Mononuclear cell (primary cell): ENCODE data around the gene ST6GALNAC3. TPM values are rescaled to one million over a fixed set of nuclear protein-coding genes. Genes with fewer than 3 reads are reported as not detected.

Source experiments
- H3K27me3 ChIP-seq: 2 replicates; pipeline ENCODE4 v1.6.0; 2011; ENCODE audit warnings: low read length, control low read depth; ENCODE audit not compliant: insufficient read depth
- H3K4me1 ChIP-seq: 2 replicates; pipeline ENCODE4 v1.5.1; 2011; ENCODE audit warnings: mild to moderate bottlenecking, low read length, control low read depth; ENCODE audit not compliant: insufficient read depth
- H3K4me3 ChIP-seq: 2 replicates; pipeline ENCODE4 v1.5.1; 2011; ENCODE audit warnings: mild to moderate bottlenecking, low read length, moderate library complexity
- H3K9me3 ChIP-seq: 2 replicates; pipeline ENCODE4 v1.5.1; 2011; ENCODE audit warnings: low read depth, mild to moderate bottlenecking, control low read depth, low read length
- total RNA-seq: library from RNA; depleted of rRNA; stranded (reverse); fragments of >200 nt; gene quantifications from one replicate; pipeline ENCODE4 v1.2.3, GENCODE V29; 2012

ST6GALNAC3 gene
- total RNA-seq, 1 donor = 3.5 TPM

DNA sequence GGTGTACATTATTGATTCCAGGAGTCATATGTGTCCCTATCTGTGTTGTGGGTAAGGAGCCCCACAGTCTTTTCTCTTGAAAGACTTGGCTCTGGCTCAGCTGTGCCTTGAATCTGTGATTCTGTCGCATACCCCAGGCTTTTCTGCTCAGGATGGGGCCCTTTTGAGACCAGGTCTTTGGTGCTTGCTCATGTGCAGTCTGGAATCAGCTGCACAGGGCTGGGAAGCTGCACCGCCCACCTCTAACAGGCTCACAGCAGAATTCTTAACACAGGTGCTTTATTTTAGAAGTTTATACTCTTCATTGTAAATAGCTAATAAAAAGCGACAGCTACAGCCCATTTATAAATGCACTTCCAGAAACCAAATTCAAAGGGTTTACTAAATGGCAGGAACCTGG, 61.3 kb downstream of the ST6GALNAC3 start:
- Histone ChIP-seq H3K4me3 (no peak overlapping the region), H3K9me3 (no peaks in the 10 kb centered on the region), H3K27me3 (no peaks in the 10 kb centered on the region), H3K4me1 (no peaks in the 10 kb centered on the region)

DNA sequence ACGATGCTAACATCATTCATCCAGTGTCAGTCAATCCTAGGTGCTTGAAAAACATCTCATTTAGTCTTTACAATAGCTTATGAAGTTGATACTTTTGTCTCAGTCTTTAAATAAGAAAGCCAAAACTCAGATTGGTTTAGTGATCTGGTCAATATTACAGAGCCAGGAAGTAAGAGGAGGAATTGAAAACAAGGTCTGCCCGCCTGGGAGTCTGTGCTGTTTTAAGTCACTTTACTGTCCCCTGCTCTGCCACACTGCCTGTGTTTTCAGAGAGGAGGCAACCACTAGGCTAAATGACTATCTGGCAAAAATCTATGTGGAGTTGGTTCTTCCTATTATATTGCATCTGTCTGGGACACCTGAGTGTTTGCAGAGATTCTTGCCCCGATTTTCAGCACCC, 62.3 kb downstream of the ST6GALNAC3 start:
- H3K4me3 ChIP-seq = no peak overlapping the region
- H3K27me3 ChIP-seq = no peaks in the 10 kb centered on the region
- no peaks in the 10 kb centered on the region for H3K9me3 ChIP-seq

DNA sequence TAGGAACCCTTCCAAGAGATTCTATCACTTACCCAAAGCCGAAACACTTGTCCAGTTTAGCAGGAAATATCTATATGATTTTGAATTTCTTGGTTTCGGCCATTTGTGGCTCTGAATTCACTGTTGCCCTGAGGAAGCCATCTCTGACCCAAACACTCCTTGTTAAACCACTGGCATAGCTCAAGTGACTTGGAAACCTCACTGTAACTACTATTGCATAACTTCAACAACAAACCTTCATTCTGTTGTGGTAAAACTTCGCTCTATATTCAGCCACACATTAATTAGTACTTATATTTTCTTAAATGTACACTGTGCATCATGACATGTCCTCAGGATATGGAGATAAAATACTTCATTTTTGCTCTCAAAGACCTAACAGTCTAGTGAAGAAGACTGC, 63.2 kb downstream of the ST6GALNAC3 start:
- no peaks in the 10 kb centered on the region for H3K4me1 ChIP-seq
- H3K9me3 ChIP-seq = no peaks in the 10 kb centered on the region
- H3K4me3 ChIP-seq = no peak overlapping the region

More for the DNA sequence above, 62.3 kb downstream of the ST6GALNAC3 start:
- no peaks in the 10 kb centered on the region for H3K4me1 ChIP-seq

DNA sequence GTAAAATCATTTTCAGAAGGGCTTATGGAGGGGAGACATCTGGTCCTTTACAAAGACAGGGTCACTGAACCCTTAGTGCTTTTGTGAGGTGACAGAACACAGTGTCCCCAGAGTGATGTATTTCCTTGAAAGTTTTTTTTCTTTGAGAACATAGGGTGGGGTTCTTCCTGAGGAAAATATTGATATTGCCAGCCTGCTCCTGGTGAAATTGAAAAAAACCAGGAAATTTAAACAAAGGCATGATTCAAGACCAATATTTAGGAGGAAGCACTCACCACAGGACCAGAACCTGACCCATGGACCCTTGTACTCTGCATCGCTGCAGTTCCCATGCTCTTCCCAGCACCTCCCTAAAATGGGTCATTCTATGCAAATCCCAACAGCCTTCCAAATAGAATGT, 63.7 kb downstream of the ST6GALNAC3 start:
- Histone ChIP-seq H3K9me3 (no peaks in the 10 kb centered on the region), H3K4me3 (no peak overlapping the region), H3K27me3 (no peaks in the 10 kb centered on the region), H3K4me1 (no peaks in the 10 kb centered on the region)

More for the DNA sequence above, 63.2 kb downstream of the ST6GALNAC3 start:
- H3K27me3 ChIP-seq = no peaks in the 10 kb centered on the region

DNA sequence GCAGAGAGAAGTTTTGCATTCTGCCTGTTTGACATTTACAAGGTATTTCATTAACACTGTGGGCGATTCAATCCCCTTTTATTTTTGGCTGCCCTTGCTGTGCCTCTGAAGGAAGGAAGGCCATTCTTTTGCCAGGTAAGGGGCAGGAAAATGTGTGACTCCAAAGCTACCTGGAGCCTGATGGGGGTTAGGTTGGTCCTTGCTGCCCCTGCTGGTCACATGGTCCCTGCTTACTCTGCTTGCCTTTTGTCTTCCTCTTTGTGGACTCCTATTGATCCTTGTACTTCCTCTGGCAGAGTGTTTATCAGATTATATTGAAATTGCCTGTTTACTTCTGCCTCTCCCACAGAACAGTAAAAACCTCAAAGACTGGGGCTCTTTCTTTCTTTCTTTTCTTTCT, 65.7 kb downstream of the ST6GALNAC3 start:
- Histone ChIP-seq H3K4me1 (no peaks in the 10 kb centered on the region), H3K27me3 (no peaks in the 10 kb centered on the region), H3K4me3 (no peak overlapping the region), H3K9me3 (no peaks in the 10 kb centered on the region)

- no peak overlapping the region for H3K4me3 ChIP-seq
- H3K9me3 ChIP-seq = no peaks in the 10 kb centered on the region
- no peaks in the 10 kb centered on the region for H3K4me1 ChIP-seq
- H3K27me3 ChIP-seq = no peaks in the 10 kb centered on the region
Measured at GRCh38 chr1:76141929-76142328, 67.4 kb downstream of the ST6GALNAC3 start.

DNA sequence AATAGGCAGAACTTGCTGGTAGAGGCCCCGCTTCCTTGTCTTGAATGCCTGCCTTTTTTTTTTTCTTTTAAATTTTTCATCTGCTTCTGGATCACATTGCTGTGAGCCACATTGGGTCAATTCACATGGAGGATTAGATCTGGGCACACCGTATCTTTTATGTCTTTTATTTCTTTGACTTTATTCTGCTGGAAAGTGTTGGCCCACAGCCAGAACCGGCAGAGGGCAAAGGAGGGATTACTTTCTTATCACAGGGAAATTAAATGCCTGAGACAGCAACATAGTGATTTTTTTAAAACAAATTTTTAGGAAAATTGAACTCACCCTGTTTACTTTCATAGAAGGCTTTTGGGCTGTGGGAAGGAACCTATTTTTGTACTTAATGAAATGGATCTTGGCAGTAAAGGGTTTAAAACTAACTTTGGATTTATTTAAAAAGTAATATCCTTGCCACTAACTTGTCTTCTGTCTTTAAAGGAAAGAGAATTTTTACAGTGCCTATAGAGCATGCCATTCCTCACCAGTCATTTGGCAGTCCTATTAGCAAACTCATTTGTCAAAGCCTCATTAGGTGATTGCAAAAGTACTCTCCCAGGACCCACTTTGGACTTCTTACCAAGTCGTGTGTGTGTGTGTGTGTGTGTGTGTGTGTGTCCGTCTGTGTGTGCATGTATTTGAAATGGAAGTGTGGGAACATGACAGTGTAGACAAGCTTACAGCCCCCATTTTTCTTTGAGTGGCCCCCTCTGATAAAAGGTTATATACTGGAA, 68.4 kb downstream of the ST6GALNAC3 start:
- H3K27me3 ChIP-seq = no peaks in the 10 kb centered on the region
- H3K4me1 ChIP-seq = no peaks in the 10 kb centered on the region
- H3K9me3 ChIP-seq = no peaks in the 10 kb centered on the region
- no peak overlapping the region for H3K4me3 ChIP-seq

GRCh38 chr1:76144247-76144646, 69.7 kb downstream of the ST6GALNAC3 start:
- Histone ChIP-seq H3K4me3 (no peak overlapping the region), H3K27me3 (no peaks in the 10 kb centered on the region), H3K9me3 (no peaks in the 10 kb centered on the region), H3K4me1 (no peaks in the 10 kb centered on the region)

GRCh38 chr1:76145332-76145731, 70.8 kb downstream of the ST6GALNAC3 start:
- H3K4me1 ChIP-seq = no peaks in the 10 kb centered on the region
- no peaks in the 10 kb centered on the region for H3K27me3 ChIP-seq
- no peak overlapping the region for H3K4me3 ChIP-seq
- H3K9me3 ChIP-seq = no peaks in the 10 kb centered on the region

- Histone ChIP-seq H3K4me1 (no peaks in the 10 kb centered on the region), H3K27me3 (no peaks in the 10 kb centered on the region)
Measured at GRCh38 chr1:76146184-76146583, 71.6 kb downstream of the ST6GALNAC3 start.

GRCh38 chr1:76147917-76148316, 73.4 kb downstream of the ST6GALNAC3 start:
- Histone ChIP-seq H3K27me3 (no peaks in the 10 kb centered on the region), H3K9me3 (no peaks in the 10 kb centered on the region), H3K4me1 (no peaks in the 10 kb centered on the region), H3K4me3 (no peak overlapping the region)

More at GRCh38 chr1:76146184-76146583, 71.6 kb downstream of the ST6GALNAC3 start:
- H3K9me3 ChIP-seq = no peaks in the 10 kb centered on the region
- H3K4me3 ChIP-seq = no peak overlapping the region

- H3K4me1 ChIP-seq = no peaks in the 10 kb centered on the region
- H3K9me3 ChIP-seq = no peaks in the 10 kb centered on the region
- no peaks in the 10 kb centered on the region for H3K27me3 ChIP-seq
- no peak overlapping the region for H3K4me3 ChIP-seq
Measured at GRCh38 chr1:76148460-76148859, 73.9 kb downstream of the ST6GALNAC3 start.

GRCh38 chr1:76153841-76154205, 79.3 kb downstream of the ST6GALNAC3 start:
- peaks cover 9% of the 10 kb centered on the region for H3K4me1 ChIP-seq
- H3K9me3 ChIP-seq = no peaks in the 10 kb centered on the region
- no peak overlapping the region for H3K4me3 ChIP-seq
- H3K27me3 ChIP-seq = no peaks in the 10 kb centered on the region

- peaks cover 9% of the 10 kb centered on the region for H3K4me1 ChIP-seq
- no peaks in the 10 kb centered on the region for H3K27me3 ChIP-seq
- H3K9me3 ChIP-seq = no peaks in the 10 kb centered on the region
- H3K4me3 ChIP-seq = peak overlapping the region; percentile 41
Measured at GRCh38 chr1:76154206-76154956, 79.8 kb downstream of the ST6GALNAC3 start.

DNA sequence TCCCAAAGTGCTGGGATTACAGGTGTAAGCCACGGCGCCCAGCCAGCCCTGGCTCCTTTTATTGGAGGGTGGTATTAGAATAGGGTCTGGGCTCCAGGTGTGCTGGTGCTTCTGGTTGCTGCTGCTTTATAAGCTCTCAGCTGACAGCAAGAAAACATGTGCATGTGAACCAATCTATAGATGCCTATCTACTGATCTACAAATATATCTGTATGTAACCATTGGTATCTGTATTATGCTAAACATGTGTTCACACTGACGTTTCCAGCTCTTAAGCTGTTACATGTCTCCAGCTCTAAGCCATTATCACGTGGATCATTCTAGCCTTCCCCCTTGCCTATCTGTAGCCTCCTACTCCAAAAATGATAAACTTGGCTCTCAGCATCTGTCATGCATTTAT, 82.4 kb downstream of the ST6GALNAC3 start:
- H3K4me3 ChIP-seq = no peak overlapping the region
- H3K9me3 ChIP-seq = no peaks in the 10 kb centered on the region
- H3K4me1 ChIP-seq = peaks cover 9% of the 10 kb centered on the region
- no peaks in the 10 kb centered on the region for H3K27me3 ChIP-seq
